Neural cell (in vitro differentiated cells): ENCODE measurements around the gene IQGAP2. TPM values are rescaled to one million over a fixed set of nuclear protein-coding genes. Genes with fewer than 3 reads are reported as not detected.
"Not testable (repeated sequence)": the region's sequence is repeated elsewhere in the genome, so short reads cannot be mapped to it uniquely, and the experiment has no call there.

Experiments
- H2AFZ ChIP-seq: fragments of 200-600, 300-800 bp; sonication (generic), shearing (Covaris generic); 2 replicates; pipeline ENCODE4 v1.6.0; 2014; ENCODE audit warnings: low read depth, mild to moderate bottlenecking, antibody characterized with exemption, low read length, moderate library complexity
- H3F3A ChIP-seq: fragments of 200-600 bp; shearing (Covaris generic); 2 replicates; pipeline ENCODE4 v1.6.1; 2016; ENCODE audit warnings: mild to moderate bottlenecking, moderate library complexity, mixed read lengths, antibody characterized with exemption, low read length; ENCODE audit not compliant: insufficient read depth, poor library complexity, severe bottlenecking
- H3K27ac ChIP-seq: fragments of 200-600, 300-800 bp; sonication (generic), shearing (Covaris generic); 2 replicates; pipeline ENCODE4 v1.5.1; 2014; ENCODE audit warnings: mild to moderate bottlenecking, low read length, moderate library complexity
- H3K27me3 ChIP-seq: fragments of 300-800, 200-600 bp; sonication (generic), shearing (Covaris generic); 2 replicates; pipeline ENCODE4 v1.6.0; 2014; ENCODE audit warnings: mild to moderate bottlenecking, low read depth, low read length, moderate library complexity; ENCODE audit not compliant: insufficient read depth
- H3K36me3 ChIP-seq: fragments of 300-800, 200-600 bp; sonication (generic), shearing (Covaris generic); 2 replicates; pipeline ENCODE4 v1.5.1; 2014; ENCODE audit warnings: mild to moderate bottlenecking, antibody characterized with exemption, low read length, moderate library complexity; ENCODE audit not compliant: insufficient read depth
- H3K4me2 ChIP-seq: fragments of 300-800, 200-600 bp; sonication (generic), shearing (Covaris generic); 2 replicates; pipeline ENCODE4 v1.6.0; 2014; ENCODE audit warnings: mild to moderate bottlenecking, low read length
- H3K4me3 ChIP-seq: fragments of 300-800, 200-600 bp; sonication (generic), shearing (Covaris generic); 2 replicates; pipeline ENCODE4 v1.5.1; 2014; ENCODE audit warnings: mild to moderate bottlenecking, low read length, moderate library complexity
- H3K79me2 ChIP-seq: fragments of 200-600 bp; shearing (Covaris generic); replicated peaks from 2 replicates; pipeline ENCODE4 v1.6.0; 2014; ENCODE audit warnings: mild to moderate bottlenecking, low read length, moderate library complexity; ENCODE audit not compliant: insufficient read depth
- H3K9ac ChIP-seq: fragments of 300-800, 200-600 bp; sonication (generic), shearing (Covaris generic); 2 replicates; pipeline ENCODE4 v1.6.1; 2016; ENCODE audit warnings: mild to moderate bottlenecking, low read length, mixed read lengths
- H3K9me2 ChIP-seq: fragments of 200-600 bp; shearing (Covaris generic); 2 replicates; pipeline ENCODE4 v1.6.1; 2016; ENCODE audit warnings: mild to moderate bottlenecking, low read length, mixed read lengths; ENCODE audit not compliant: insufficient read depth
- H3K9me3 ChIP-seq: fragments of 200-600, 300-800 bp; sonication (generic), shearing (Covaris generic); 2 replicates; pipeline ENCODE4 v1.6.1; 2016; ENCODE audit warnings: mild to moderate bottlenecking, mixed run types, low read length, moderate library complexity, mixed read lengths
- H4K20me1 ChIP-seq: fragments of 200-600 bp; shearing (Covaris generic); 2 replicates; pipeline ENCODE4 v1.6.1; 2016; ENCODE audit warnings: mild to moderate bottlenecking, mixed run types; ENCODE audit not compliant: insufficient read depth
- CTCF ChIP-seq: fragments of 450-650 bp; IDR thresholded peaks from 2 replicates; pipeline ENCODE4 v1.5.1; 2014; ENCODE audit warnings: antibody characterized with exemption, mild to moderate bottlenecking, moderate library complexity; ENCODE audit not compliant: poor library complexity, severe bottlenecking
- EP300 ChIP-seq: fragments of 450-650 bp; conservative IDR thresholded peaks from 2 replicates; pipeline ENCODE4 v1.6.1; 2014; ENCODE audit warnings: antibody characterized with exemption, mild to moderate bottlenecking, moderate library complexity; ENCODE audit not compliant: poor library complexity, severe bottlenecking
- EZH2 ChIP-seq: fragments of 200-600, 300-800 bp; shearing (Covaris generic), sonication (generic); IDR thresholded peaks from 2 replicates; pipeline ENCODE4 v1.6.1; 2014; ENCODE audit warnings: antibody characterized with exemption, low read length, borderline replicate concordance, mild to moderate bottlenecking; ENCODE audit not compliant: insufficient read depth, poor library complexity, severe bottlenecking
- MXI1 ChIP-seq: fragments of 450-650 bp; conservative IDR thresholded peaks from 2 replicates; pipeline ENCODE4 v1.6.1; 2014; ENCODE audit warnings: antibody characterized with exemption, mild to moderate bottlenecking; ENCODE audit not compliant: poor library complexity, severe bottlenecking
- POLR2AphosphoS5 ChIP-seq: IDR thresholded peaks from 2 replicates; pipeline ENCODE4 v1.6.1; 2012
- RAD21 ChIP-seq: fragments of 450-650 bp; conservative IDR thresholded peaks from 2 replicates; pipeline ENCODE4 v1.6.1; 2014; ENCODE audit warnings: antibody characterized with exemption, mild to moderate bottlenecking, moderate library complexity
- REST ChIP-seq: IDR thresholded peaks from 2 replicates; pipeline ENCODE4 v1.6.1; 2012; ENCODE audit warnings: borderline replicate concordance
- SMC3 ChIP-seq: fragments of 450-650 bp; conservative IDR thresholded peaks from 2 replicates; pipeline ENCODE4 v1.6.1; 2014; ENCODE audit warnings: antibody characterized with exemption, mild to moderate bottlenecking, moderate library complexity; ENCODE audit not compliant: poor library complexity
- TAF1 ChIP-seq: IDR thresholded peaks from 2 replicates; pipeline ENCODE4 v1.6.1; 2012; ENCODE audit warnings: low read depth
- polyA plus RNA-seq: library from polyadenylated mRNA; depleted of rRNA; stranded (reverse); fragments of >200 nt; gene quantifications from 2 replicates; pipeline ENCODE4 v1.2.3, GENCODE V29; 2014

Gene IQGAP2
- polyA plus RNA-seq, 1 donor from 2014 or later = 5.2 TPM

GRCh38 chr5:76603991-76604390 is 200.9 kb downstream of the IQGAP2 start:
- H3F3A ChIP-seq, H3K27me3 ChIP-seq, H3K4me2 ChIP-seq: not testable (repeated sequence)

DNA sequence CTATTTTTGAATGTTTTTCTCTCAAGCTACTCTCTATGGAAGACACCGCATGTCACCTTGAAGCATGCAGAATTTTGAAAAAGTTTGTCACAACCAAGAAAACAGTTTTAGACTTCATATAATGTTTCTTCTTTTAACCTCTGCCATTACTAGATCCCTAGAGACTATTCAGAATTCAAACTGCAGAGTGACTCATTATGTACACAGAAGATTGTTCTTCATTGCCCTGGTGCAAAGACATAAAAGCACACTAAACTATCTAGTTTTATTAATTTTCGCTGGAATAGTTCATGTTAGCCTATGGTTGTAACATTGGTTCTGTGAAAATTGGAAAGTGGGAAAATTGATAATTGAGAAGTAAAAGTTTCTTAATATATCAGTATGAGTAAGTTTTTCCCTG is 201.8 kb downstream of the IQGAP2 start:
- Histone ChIP-seq H3K9me2 (no peaks in the 10 kb centered on the region), H4K20me1 (no peaks in the 10 kb centered on the region), H3K4me3 (no peak overlapping the region), H2AFZ (no peak overlapping the region), H3K9ac (no peak overlapping the region), H3F3A (no peaks in the 10 kb centered on the region), H3K27me3 (no peaks in the 10 kb centered on the region), H3K4me2 (no peak overlapping the region), H3K36me3 (no peaks in the 10 kb centered on the region), H3K9me3 (no peaks in the 10 kb centered on the region), H3K27ac (no peak overlapping the region), H3K79me2 (no peaks in the 10 kb centered on the region)
- no peak for TF ChIP-seq SMC3
- no peak for TF ChIP-seq EZH2
- no peak for TF ChIP-seq MXI1
- no peak for TF ChIP-seq RAD21
- no peak for TF ChIP-seq POLR2AphosphoS5
- TF ChIP-seq EP300 = no peak
- no peak for TF ChIP-seq REST
- no peak for TF ChIP-seq CTCF
- TF ChIP-seq TAF1 = no peak

More at GRCh38 chr5:76603991-76604390, 200.9 kb downstream of the IQGAP2 start:
- not testable (repeated sequence) for H3K79me2 ChIP-seq, H3K27ac ChIP-seq, H3K9me3 ChIP-seq, H3K9ac ChIP-seq, H4K20me1 ChIP-seq, H3K4me3 ChIP-seq, H3K9me2 ChIP-seq, H2AFZ ChIP-seq, H3K36me3 ChIP-seq

DNA sequence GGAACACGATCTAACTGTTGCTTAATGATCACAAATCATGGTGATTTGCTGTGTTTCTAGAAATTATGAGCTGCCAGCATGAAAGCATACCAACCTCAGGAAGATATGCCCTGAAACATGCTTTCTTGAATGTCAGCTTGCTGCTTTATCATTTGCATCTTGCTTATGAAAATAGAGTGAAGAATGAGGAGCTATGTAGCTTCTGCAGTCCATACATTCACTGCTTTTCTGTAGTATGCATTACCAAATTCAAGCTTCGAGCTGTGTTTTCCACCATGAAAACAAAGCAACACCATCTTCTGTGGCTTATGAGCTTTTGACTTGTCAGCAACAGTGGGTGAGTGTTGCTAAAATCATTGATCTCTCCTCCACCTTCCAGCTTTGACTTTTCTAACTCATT is 203.6 kb downstream of the IQGAP2 start:
- Histone ChIP-seq H3K4me3 (no peak overlapping the region), H3K27ac (no peak overlapping the region), H3K9me3 (no peaks in the 10 kb centered on the region), H3K9me2 (no peaks in the 10 kb centered on the region), H4K20me1 (no peaks in the 10 kb centered on the region), H3F3A (no peaks in the 10 kb centered on the region), H3K4me2 (no peak overlapping the region), H2AFZ (no peak overlapping the region), H3K9ac (no peak overlapping the region), H3K79me2 (no peaks in the 10 kb centered on the region), H3K36me3 (no peaks in the 10 kb centered on the region), H3K27me3 (no peaks in the 10 kb centered on the region)
- TF ChIP-seq RAD21 = no peak
- TF ChIP-seq MXI1 = no peak
- TF ChIP-seq REST = no peak
- no peak for TF ChIP-seq POLR2AphosphoS5
- no peak for TF ChIP-seq TAF1
- no peak for TF ChIP-seq CTCF
- TF ChIP-seq EZH2 = no peak
- no peak for TF ChIP-seq EP300
- TF ChIP-seq SMC3 = no peak
